GM21786 (cell line): ENCODE results near the gene CDC42BPB.
"Not testable (repeated sequence)": the region's sequence is repeated elsewhere in the genome, so short reads cannot be mapped to it uniquely, and the experiment has no call there.

Experiments
- ATAC-seq: cut with Tn5 transposase; IDR thresholded peaks from one replicate; pipeline ENCODE4 v1.9.1; 2021; ENCODE audit not compliant: unreplicated experiment

The CDC42BPB gene

DNA sequence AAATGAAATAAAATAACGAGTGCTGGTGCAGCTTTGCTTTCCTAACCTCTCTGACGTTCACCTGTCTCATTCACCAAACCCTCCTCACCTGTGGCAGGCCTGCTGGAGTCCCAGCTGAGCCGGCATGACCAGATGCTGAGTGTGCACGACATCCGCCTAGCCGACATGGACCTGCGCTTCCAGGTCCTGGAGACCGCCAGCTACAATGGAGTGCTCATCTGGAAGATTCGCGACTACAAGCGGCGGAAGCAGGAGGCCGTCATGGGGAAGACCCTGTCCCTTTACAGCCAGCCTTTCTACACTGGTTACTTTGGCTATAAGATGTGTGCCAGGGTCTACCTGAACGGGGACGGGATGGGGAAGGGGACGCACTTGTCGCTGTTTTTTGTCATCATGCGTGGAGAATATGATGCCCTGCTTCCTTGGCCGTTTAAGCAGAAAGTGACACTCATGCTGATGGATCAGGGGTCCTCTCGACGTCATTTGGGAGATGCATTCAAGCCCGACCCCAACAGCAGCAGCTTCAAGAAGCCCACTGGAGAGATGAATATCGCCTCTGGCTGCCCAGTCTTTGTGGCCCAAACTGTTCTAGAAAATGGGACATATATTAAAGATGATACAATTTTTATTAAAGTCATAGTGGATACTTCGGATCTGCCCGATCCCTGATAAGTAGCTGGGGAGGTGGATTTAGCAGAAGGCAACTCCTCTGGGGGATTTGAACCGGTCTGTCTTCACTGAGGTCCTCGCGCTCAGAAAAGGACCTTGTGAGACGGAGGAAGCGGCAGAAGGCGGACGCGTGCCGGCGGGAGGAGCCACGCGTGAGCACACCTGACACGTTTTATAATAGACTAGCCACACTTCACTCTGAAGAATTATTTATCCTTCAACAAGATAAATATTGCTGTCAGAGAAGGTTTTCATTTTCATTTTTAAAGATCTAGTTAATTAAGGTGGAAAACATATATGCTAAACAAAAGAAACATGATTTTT is 151.9 kb downstream of the CDC42BPB start:
- no peak for ATAC-seq

DNA sequence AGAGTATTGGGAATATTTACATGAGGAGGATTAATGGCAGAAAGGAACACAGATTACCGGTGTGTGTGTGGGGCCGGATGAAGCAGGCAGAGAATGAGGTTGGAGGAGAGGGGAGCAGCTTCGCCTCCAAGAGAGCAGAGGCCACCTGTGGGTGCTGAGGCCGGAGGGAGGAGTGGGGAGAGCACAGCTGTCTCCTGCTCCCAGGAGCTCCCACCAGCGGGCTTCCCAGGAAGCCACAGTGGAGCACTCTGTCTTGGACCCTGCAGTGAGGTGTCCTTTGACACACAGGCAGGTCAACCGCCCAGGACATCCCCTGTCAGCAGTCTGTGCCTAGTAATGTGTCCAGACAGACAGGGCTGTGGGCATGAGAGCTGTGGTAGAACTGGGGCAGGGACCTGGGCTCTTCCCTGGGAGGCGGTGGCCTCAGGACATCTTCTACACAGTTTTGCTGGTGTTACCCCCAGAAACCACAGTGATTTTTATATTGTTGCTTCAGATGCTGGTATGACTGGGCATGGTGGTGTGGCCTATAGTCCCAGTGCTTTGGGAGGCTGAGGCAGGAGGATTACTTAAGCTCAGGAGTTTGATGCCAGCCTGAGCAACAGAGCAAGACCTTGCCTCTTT is 153.3 kb downstream of the CDC42BPB start:
- no peak for ATAC-seq

DNA sequence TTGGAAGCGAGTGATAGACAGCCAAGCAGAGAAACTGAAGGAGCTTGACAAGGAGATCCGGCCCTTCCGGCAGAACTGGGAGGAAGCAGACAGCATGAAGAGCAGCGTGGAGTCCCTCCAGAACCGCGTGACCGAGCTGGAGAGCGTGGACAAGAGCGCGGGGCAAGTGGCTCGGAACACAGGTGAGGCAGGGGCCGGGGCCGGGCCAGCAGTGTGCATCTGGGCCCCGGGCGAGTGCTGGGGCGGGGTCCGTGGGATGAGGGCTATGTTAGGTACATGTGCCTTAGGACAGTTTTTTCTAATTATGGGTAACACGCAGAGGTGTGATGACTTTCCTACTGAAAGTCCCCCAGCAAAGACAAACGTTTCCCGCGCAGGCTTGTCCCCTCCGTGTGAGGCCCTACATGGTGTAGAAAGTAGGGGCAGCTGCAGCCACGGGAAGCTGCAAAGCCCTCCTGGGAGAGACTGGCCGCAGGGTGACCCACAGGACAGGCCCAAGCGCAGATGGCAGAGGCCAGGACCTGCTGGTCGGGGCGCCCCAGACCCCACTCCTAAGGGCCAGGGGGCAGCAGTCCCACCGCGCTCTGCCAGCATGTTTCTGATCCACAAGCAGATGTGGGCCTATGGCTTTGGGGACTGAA is 154.0 kb downstream of the CDC42BPB start:
- no peak for ATAC-seq

DNA sequence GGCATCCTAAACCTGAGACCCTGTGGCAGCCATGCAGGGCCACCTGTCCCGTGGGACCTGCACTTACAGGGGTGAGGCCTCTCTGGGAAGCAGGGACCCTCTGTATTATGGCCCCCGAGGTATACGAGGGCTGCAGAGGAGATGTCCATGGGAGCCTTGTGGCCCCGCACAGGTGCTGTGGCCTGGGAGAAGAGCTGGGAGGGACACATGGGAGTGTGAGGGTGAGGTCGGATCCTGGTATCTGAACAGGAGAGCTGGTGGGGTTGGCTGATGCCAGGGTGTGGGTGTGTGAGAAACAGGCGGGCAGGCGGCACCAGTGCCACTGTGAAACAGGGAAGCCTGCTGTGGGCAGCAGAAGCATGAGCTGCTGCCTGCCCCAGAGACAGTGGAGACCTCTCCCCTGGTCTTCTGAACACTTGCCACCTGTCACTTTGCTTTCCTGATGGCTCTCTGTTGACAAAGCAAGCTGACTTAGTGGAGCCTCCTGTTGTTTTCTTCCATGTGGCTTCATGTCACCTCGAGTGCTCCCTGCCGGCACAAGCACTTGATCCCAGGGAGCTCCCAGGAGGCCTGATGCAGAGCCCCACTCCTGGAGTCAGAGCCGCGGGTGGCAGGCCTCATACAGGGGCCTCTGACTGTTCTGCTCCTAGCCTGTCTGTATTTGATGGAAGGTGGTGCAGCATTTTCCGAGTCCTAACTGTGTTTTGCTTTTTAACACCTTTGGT is 154.7 kb downstream of the CDC42BPB start:
- no peak for ATAC-seq

DNA sequence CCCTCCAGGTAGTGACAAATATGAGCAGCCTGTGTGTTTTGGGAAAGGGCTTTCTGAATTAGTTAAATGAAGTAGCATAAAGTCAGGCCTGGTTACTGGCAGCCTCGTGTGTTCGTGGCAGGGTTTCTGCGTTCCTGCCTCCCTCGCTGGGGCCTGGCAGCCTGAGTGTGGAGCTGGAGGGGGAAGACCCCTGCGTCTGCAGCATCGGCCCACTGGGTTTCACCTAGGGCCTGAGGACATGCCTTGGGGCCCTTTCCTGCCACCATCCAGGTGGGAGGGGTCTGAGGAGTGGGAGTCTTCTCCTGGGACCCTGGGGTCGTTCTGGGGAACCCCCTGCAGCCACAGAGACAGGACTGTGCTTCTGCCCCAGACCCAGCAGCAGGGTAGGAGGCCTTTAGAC is 155.3 kb downstream of the CDC42BPB start:
- no peak for ATAC-seq

DNA sequence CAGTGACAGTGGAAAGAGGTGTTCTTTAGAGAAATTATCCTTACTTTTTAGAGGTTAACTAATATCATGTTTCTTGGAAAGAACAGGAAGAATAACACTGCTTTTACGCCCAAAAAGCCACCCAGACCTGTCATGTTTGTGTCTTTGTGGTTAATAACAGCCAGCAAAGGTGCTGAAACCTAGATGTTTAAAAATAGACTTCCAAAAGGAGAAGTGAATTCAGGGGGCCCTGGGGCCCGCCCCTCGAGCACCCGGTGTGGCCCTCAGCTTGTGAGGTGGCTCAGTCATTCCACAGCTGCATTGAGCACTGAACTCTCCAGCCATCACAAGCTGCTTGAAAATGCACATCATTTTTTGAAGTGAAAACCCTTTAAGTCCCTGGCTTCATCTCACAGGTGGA is 155.7 kb downstream of the CDC42BPB start:
- peak; percentile 76 for ATAC-seq

DNA sequence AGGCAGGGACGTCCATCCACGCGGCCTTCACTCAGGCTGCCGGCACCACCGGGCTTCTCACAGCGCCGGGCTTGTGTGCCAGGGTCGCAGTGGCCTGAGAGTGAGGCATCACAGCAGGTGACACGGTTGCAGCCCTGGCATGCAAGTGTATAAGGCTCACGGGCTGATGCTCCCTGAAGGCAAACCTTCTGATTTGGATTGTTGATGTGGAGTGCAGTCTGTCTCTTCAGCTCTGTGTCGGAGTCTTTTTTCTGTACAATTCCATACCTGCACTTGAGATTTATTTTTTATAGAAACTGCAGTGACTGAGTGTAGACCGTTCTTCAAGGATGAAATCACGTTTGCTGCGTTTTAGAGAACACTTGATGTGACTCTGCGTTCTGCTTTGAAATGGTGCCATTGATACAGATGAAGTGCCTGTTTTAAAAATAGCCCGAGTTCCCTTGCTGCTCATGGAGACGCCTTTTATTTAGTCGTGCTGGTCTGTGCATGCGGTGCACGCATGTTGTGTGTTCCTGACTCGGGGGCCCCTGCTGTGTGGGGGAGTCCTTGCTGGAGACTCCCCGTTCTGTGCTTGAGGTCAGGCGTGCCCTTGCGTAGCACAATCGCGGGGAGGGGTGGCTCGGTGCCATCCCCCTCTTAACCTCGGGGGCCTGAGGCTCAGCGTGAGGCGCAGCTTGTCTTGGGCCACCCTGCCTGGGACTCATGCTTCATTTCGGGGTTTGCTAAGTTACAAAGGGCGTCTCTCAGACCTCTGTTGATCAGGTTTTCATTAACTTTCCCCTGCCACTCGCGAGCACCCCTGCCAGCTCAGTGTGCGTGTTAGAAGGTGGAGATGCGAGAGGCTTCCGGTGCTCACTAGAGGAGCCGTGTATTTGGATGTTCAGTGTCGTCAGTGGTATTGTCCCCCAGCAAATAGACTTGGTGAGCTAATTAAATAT is 156.4 kb downstream of the CDC42BPB start:
- peak; percentile 59 for ATAC-seq

DNA sequence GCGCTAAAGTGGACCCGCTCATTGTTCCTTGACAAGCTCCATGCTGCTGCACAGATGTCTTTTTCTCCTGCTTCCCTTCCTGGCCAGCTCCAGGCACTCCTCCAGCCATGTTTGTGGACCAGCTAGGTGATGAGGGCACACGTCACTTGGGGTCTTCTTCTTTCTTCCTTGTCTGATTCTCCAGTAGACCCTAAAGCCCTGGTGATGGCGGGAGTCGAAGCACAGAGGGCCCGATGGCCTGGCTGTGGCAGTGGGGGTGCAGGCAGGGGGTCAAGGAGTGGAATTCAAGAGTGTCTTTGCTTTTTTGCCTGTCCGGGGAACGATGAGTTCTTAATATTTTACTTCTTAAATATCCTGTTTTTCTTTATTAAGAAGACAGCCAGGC is 157.8 kb downstream of the CDC42BPB start:
- ATAC-seq = no peak

DNA sequence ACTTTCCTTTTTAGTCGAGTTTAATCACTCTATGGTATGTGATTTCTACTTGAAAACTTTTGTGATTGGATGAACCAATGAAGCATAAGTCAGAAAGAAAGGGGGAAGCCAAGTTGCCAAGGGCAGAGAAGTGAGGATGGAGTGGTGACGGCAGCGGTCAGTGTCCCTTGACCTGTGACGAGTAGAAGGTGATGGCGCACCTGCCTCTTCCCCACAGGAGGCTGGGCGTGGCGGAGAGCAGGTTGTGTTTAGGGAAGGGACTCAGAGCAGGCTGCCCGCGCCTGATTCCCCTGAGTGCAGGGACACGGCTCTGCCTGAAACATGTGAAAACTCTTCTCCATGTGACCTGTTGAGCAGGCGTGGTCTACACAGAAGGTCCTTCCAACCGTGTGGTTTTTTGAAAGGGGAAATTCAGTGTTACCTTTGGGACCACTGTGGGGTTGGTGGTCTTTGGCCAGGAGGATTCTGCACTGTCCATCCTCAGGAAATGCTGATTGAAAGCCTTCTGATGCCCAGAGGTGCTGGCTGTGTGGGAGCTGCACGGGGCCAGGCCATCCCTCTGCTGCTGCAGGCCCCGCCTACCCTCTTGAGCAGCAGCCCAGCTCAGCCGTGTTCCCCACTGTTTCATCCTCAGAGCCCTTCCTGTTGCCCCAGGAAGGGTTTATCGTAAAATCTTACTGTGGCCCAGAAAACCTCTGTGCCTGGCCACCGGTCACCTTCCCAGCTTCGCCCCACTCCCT is 158.4 kb downstream of the CDC42BPB start:
- no peak for ATAC-seq

DNA sequence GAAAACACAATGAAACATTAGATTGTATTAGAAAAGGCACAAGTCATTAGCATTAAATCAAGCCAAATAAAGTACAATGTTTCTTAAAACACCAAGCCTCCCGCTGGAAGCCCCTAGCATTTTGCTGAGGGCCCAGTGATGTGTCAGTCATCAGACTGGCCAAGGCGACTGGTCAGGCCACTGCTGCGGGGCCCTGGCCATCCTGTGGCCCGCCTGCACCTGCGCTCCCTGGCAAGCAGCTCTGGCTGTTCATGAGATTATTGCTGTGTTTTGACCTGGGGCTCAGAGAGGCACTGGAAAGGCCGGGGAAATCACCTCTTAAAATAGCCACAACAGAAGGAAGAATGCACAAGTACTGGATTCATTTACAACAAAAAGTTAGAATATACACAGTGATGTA is 159.1 kb downstream of the CDC42BPB start:
- no peak for ATAC-seq

DNA sequence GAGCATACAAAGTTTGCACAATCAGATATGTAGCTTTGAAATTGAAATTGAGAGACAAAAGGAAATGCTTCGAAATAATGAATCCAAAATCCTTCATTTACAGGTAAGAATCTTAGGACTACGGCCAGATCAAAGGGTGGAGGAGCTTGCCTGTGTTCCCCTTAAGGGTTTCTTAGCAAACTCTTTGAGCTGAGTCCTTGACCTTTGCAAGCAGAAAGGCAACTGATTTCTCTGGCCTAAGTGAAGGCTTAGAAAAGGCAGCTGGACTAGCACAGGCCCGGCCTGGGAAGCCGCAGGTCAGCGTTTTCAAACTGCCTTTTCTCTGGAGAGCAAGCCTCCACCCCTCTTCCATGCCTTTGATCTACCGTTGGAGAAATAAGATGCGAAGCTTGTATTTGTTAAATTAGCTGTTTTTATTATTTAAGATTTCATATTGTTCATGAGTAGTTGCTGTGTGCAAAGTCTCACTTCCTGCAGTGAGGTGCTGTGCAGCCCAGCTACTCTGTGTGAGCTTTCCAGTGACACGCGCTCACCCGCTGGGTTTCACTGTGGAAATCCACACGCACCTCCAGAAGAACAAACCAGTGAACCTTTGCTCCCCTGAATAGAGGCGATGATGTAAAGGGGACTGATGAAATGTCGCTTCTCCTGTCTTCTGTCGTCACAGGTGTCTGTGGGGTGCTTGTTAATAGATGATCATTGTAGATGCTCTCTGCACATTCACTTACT is 159.9 kb downstream of the CDC42BPB start:
- no peak for ATAC-seq

DNA sequence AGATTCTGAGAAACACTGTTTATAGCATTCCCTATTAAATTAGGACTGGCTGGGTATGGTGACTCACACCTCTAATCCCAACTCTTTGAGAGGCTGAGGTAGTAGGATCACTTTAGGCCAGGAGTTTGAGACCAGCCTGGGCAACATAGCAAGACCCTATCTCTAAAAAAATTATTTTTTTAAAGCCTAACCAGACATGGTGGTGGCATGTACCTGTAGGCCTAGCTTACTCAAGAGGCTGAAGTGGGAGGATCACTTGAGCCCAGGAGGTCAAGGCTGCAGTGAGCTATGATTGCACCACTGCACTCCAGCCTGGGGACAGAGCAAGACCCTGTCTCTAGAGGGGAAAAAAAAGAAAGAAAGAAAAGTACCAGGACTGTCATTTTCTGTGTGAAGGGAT is 160.6 kb downstream of the CDC42BPB start:
- ATAC-seq = not testable (repeated sequence)

DNA sequence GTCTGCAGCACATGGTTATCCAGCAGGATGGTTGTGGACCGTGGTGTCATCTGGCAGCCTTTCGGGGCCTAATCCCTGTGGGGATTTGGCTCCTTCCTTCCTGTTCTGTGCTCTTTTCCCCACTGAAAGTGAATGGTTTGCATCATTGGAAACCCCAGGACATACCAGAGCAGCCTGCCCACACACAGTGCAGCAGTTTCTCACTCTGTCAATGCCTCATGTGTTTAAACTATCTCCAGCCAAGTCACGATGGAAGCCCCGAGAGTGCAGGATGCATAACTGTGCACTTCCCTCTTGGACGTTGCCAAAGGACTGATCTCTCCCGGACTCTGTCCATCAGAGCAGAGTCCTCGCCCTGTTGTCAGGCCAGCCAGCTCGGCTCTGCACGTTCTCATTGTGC is 163.9 kb downstream of the CDC42BPB start:
- no peak for ATAC-seq

DNA sequence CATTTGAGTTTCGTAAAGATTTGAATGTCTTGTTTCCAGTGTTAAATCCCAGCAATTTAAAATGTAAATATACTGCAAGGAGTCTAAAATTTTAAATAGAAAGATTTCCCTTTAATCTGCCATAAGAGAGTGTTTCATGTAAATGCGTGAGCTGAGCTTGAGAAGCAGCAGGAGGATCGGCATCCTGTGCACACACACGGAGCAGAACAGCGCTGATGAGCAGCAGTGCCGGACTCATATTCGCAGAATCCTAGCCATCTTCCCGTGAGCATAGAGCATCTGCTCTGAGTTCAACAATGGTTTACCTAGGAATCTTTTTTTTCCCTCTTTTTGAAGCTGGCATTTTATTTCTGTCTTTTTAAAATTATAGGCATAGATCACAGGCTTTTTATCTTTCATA is 164.7 kb downstream of the CDC42BPB start:
- no peak for ATAC-seq

DNA sequence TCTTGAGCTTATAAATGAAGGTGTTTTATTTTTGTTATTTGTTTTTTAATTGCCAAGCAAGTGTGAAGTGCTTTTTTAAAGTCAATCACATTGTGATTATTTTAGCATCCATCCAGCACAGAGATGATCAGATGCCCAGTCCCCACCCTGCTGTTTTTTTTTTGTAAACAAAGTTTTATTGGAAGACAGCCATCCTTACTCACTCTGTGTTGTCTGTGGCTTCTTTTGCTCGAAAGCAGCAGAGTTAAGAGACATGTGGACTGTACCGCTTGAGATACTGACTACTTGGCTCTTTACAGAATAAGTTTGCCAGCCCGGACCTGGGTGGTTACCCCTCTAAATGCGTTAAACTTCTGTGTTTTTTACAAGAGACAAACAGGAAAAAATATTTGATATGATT is 165.8 kb downstream of the CDC42BPB start:
- ATAC-seq = no peak

DNA sequence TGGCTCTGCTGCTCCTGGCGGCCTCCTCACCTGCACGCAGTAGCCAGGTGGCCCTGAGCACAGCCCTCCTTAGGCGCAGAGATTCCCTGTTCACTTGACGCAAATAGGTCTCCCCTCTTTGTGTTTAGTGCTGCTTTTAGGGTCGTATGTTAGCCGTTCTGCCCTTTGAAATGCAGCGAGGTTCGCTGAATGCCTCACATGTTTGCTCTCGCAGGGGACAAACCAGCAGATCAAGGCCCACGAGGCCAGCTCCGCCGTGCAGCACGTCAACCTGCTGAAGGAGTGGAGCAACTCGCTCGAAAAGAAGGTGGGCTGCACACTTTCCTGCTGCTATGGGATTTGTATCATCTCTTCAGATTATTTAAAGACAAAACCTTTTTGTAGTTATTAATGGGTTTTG is 166.2 kb downstream of the CDC42BPB start:
- ATAC-seq = no peak

DNA sequence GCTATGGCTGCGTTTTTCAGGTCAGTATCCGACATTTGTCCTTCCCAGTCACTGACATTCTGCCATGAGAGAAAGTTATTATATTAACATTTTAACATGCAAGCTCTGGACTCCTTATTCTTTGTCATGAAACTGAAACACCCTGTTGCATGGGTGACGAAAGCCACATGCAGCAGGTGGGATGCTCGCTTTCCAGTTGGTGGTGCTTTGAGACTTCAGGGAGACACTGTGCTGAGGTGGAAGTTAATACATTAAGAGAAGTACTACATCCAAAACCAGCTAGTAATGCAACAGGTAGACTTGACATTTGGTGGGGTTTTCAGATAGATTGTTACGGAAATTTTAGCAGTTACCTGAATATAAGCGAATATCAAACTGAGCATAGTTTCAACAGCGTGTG is 167.7 kb downstream of the CDC42BPB start:
- no peak for ATAC-seq

DNA sequence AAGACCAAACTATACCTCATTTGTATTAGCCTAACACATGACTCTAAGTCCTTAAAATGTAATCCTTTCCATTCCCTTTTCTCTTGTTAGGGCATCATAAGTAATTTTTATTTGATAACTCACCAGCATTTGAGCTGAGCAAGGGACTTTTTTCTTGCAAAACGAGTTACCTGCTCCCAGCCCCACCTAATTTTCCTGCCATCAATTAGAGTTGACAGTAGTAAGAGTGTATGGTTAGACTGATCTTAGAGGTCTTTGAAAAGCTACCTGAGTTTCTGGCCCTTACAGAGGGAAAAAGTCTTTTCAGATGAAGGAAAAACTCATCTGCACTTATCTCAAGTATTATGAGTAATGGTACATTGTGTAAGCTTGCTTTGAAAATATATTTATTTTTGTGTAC is 168.6 kb downstream of the CDC42BPB start:
- no peak for ATAC-seq
